ENCODE measurements around the gene SF3B3. TPM values are rescaled to one million over a fixed set of nuclear protein-coding genes. Genes with fewer than 3 reads are reported as not detected.

SF3B3 gene
- total RNA-seq, 1 donor from 2014 or later = 188 TPM

DNA sequence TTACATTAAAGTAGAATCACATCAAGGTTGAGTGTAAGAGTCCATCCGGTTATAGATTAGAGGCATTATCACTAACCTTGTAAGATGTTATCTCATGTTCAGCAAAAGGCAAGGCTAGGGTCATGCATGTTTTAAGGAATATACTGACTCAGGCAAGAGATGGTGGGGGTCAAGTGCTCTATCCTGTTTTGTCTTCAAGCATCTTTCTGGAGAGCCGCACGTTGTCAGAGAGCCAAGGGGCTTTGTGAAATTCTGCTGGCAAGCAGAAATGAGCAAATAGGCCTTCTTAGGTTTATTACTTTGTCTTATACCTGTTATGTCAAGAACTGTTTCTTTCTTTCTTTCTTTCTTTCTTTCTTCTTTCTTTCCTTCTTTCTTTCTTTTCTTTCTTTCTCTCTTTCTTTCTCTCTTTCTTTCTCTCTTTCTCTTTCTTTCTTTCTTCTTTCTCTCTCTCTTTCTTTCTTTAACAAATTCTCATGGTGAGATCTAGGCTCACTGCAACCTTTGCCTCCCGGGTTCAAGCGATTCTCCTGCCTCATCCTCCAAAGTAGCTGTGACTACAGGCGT lies 75.4 kb downstream of the SF3B3 start:
- no peaks in the 10 kb centered on the region for H3K4me1 Mint-ChIP-seq
- peaks cover 8% of the 10 kb centered on the region for H3K27me3 Mint-ChIP-seq (ENCODE audit: insufficient read depth, low read depth)
- H3K36me3 Mint-ChIP-seq = no peaks in the 10 kb centered on the region
- H3K4me2 ChIP-seq = no peak overlapping the region
- H3K4me3 ChIP-seq = no peak overlapping the region
- H3K4me3 Mint-ChIP-seq = no peak overlapping the region
- no peaks in the 10 kb centered on the region for H3K4me1 ChIP-seq
- H3K36me3 ChIP-seq = no peaks in the 10 kb centered on the region
- H3K27me3 ChIP-seq = no peaks in the 10 kb centered on the region
- no peaks in the 10 kb centered on the region for H3K79me2 ChIP-seq (ENCODE audit: low read depth)
- no peaks in the 10 kb centered on the region for H4K20me1 ChIP-seq (ENCODE audit: low read depth)
- no peak overlapping the region for H3K27ac ChIP-seq
- DNase-seq (ENCODE audit: low spot score) = no peak
- H2AFZ ChIP-seq (replicated peaks) = no peak overlapping the region
- no peak overlapping the region for H3K27ac Mint-ChIP-seq
- TF ChIP-seq CTCF (IDR thresholded peaks at IDR 0.05) = no peak
- TF ChIP-seq EZH2 (IDR thresholded peaks at IDR 0.05) = no peak
- no peak for TF ChIP-seq EZH2phosphoT487 (IDR thresholded peaks at IDR 0.05)
- no peaks in the 10 kb centered on the region for H3F3A ChIP-seq (ENCODE audit: low read depth)
- no peaks in the 10 kb centered on the region for H3K9me3 ChIP-seq (ENCODE audit: low read depth)
- no peaks in the 10 kb centered on the region for H3K9me3 Mint-ChIP-seq
- no peak overlapping the region for H3K9ac ChIP-seq

- no peak overlapping the region for H3K9ac ChIP-seq
- H3K9me3 Mint-ChIP-seq = no peaks in the 10 kb centered on the region
- H3K27ac ChIP-seq = no peak overlapping the region
- no peaks in the 10 kb centered on the region for H3K9me3 ChIP-seq (ENCODE audit: low read depth)
- H3K36me3 ChIP-seq = no peaks in the 10 kb centered on the region
- no peaks in the 10 kb centered on the region for H4K20me1 ChIP-seq (ENCODE audit: low read depth)
- H3K79me2 ChIP-seq (ENCODE audit: low read depth) = no peaks in the 10 kb centered on the region
- H3K27ac Mint-ChIP-seq = no peak overlapping the region
- TF ChIP-seq CTCF (IDR thresholded peaks at IDR 0.05) = no peak
- TF ChIP-seq EZH2 (IDR thresholded peaks at IDR 0.05) = no peak
- no peak for TF ChIP-seq EZH2phosphoT487 (IDR thresholded peaks at IDR 0.05)
- H3K4me1 ChIP-seq = no peaks in the 10 kb centered on the region
- no peaks in the 10 kb centered on the region for H3K4me1 Mint-ChIP-seq
- H3K4me3 ChIP-seq = no peak overlapping the region
- H3F3A ChIP-seq (ENCODE audit: low read depth) = no peaks in the 10 kb centered on the region
- no peak overlapping the region for H3K4me2 ChIP-seq
- no peaks in the 10 kb centered on the region for H3K36me3 Mint-ChIP-seq
- peaks cover 9% of the 10 kb centered on the region for H3K27me3 Mint-ChIP-seq (ENCODE audit: insufficient read depth, low read depth)
- no peak overlapping the region for H3K4me3 Mint-ChIP-seq
- no peak for DNase-seq (ENCODE audit: low spot score)
- H2AFZ ChIP-seq (replicated peaks) = no peak overlapping the region
- H3K27me3 ChIP-seq = no peaks in the 10 kb centered on the region
These were observed 77.1 kb downstream of the SF3B3 start for GRCh38 chr16:70600730-70601129.

DNA sequence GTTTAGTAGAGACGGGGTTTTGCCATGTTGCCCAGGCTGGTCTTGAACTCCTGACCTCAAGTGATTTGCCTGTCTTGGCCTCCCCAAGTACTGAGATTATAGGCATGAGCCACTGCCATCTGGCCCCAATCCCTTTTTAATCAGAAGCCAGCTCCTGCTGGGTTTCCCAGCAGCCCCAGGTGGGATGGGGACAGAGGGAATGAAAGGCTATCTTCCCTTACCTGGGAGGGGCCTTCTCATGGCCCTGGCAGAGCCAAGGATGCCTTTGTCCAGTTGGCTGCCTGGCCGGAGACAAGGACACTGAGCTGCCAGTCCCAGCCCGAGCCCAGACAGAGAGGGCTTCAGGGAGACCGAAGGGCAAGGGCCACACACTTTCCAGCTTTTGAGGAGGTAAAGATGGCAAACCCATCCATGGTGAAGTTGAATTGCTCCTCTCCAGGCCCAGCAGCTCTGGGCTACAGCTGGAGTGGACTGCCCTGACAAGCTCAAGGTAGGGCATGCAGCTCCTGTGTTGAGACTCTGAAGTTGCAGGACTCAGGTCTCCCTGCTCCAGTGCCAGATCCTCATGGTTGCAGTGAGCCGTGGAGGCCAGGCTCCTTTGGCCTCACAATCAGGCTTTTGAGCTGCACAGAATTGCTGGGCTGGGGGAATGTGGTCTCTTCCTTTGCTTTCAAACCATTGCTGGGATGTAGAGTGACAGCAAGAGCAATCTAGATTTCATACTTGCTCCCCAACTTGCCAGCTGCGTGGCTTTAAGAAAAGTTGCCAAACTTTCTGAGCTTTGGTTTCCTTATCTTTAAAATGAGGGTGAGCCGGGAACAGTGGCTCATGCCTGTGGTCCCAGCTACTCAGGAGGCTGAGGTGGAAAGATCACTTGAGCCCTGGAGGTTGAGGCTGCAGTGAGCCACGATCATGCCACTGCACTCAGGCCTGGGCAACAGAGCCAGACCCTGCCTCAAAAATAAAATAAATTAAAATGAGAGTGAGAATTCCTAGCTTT lies 78.3 kb downstream of the SF3B3 start:
- no peak overlapping the region for H3K27ac Mint-ChIP-seq
- no peak for DNase-seq (ENCODE audit: low spot score)
- no peak overlapping the region for H3K4me3 Mint-ChIP-seq
- no peaks in the 10 kb centered on the region for H3K79me2 ChIP-seq (ENCODE audit: low read depth)
- no peak overlapping the region for H3K4me3 ChIP-seq
- H3F3A ChIP-seq (ENCODE audit: low read depth) = no peaks in the 10 kb centered on the region
- no peaks in the 10 kb centered on the region for H3K36me3 ChIP-seq
- H3K4me2 ChIP-seq = no peak overlapping the region
- H3K9me3 ChIP-seq (ENCODE audit: low read depth) = no peaks in the 10 kb centered on the region
- H3K4me1 Mint-ChIP-seq = no peaks in the 10 kb centered on the region
- no peak overlapping the region for H3K27ac ChIP-seq
- H3K36me3 Mint-ChIP-seq = no peaks in the 10 kb centered on the region
- H3K9ac ChIP-seq = no peak overlapping the region
- H2AFZ ChIP-seq (replicated peaks) = no peak overlapping the region
- no peak for TF ChIP-seq EZH2phosphoT487 (IDR thresholded peaks at IDR 0.05)
- TF ChIP-seq EZH2 (IDR thresholded peaks at IDR 0.05) = no peak
- no peak for TF ChIP-seq CTCF (IDR thresholded peaks at IDR 0.05)
- no peaks in the 10 kb centered on the region for H3K27me3 ChIP-seq
- no peaks in the 10 kb centered on the region for H3K9me3 Mint-ChIP-seq
- peaks cover 9% of the 10 kb centered on the region for H3K27me3 Mint-ChIP-seq (ENCODE audit: insufficient read depth, low read depth)
- H3K4me1 ChIP-seq = no peaks in the 10 kb centered on the region
- H4K20me1 ChIP-seq (ENCODE audit: low read depth) = no peaks in the 10 kb centered on the region
